ENCODE measurements around the gene GFOD1. TPM values are rescaled to one million over a fixed set of nuclear protein-coding genes. Genes with fewer than 3 reads are reported as not detected.

Gene GFOD1
- total and polyA plus RNA-seq, 8 donors: 1.4 to 2.7 (median 2.1) TPM

- FAIRE-seq (no peak), ATAC-seq (no peak), DNase-seq (no peak)
- H3K4me1 ChIP-seq: no peaks in the 10 kb centered on the region
- intact Hi-C loops (cut with DNase I): no loop called here
- H3K27me3 ChIP-seq: no peaks in the 10 kb centered on the region
- H3K9me3 ChIP-seq: no peaks in the 10 kb centered on the region
- TF ChIP-seq, protein P1, sequence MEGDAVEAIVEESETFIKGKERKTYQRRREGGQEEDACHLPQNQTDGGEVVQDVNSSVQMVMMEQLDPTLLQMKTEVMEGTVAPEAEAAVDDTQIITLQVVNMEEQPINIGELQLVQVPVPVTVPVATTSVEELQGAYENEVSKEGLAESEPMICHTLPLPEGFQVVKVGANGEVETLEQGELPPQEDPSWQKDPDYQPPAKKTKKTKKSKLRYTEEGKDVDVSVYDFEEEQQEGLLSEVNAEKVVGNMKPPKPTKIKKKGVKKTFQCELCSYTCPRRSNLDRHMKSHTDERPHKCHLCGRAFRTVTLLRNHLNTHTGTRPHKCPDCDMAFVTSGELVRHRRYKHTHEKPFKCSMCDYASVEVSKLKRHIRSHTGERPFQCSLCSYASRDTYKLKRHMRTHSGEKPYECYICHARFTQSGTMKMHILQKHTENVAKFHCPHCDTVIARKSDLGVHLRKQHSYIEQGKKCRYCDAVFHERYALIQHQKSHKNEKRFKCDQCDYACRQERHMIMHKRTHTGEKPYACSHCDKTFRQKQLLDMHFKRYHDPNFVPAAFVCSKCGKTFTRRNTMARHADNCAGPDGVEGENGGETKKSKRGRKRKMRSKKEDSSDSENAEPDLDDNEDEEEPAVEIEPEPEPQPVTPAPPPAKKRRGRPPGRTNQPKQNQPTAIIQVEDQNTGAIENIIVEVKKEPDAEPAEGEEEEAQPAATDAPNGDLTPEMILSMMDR (IDR thresholded peaks at IDR 0.05): no peak
- H3K27ac ChIP-seq: no peak overlapping the region
- no peaks in the 10 kb centered on the region for H3K36me3 ChIP-seq
- 89% methylated on average over 3 of the region's 3 CpGs for WGBS, 2 donors
- H3K4me3 ChIP-seq: no peak overlapping the region
Measured at GRCh38 chr6:13474360-13474759, 13.0 kb downstream of the GFOD1 start.

DNA sequence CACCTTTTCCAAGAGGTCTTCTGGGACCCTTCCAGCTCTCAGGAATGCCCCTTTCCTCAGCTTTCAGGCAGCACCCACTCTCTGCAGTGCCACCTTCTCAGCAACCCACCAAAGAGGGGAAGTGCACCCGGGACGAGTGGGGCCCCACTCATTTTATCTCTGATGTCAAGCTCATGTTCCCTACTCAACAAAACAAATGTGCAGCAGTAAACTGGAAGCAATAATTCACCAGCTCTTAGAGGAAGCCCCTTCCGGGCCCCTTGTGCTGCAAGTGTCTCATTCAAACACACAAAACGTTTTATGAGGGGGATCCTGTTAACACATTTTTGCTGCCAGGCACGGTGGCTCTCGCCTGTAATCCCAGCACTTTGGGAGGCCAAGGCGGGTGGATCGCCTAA is 13.6 kb downstream of the GFOD1 start:
- DNase-seq: no peak
- 76 to 78% methylated on average over 8 of the region's 8 CpGs for WGBS, 2 donors

GRCh38 chr6:13472976-13473767 is 14.2 kb downstream of the GFOD1 start:
- H3K4me3 ChIP-seq: no peak overlapping the region
- FAIRE-seq: no peak
- H3K9me3 ChIP-seq: no peaks in the 10 kb centered on the region
- no peaks in the 10 kb centered on the region for H3K36me3 ChIP-seq
- no peak for DNase-seq
- no peaks in the 10 kb centered on the region for H3K27me3 ChIP-seq
- intact Hi-C loops (cut with DNase I): no loop called here
- TF ChIP-seq, protein P1 (IDR thresholded peaks at IDR 0.05): no peak
- WGBS, 2 donors: 91 to 96% methylated on average over 5 of the region's 5 CpGs
- no peak for ATAC-seq
- H3K4me1 ChIP-seq: no peaks in the 10 kb centered on the region
- H3K27ac ChIP-seq: no peak overlapping the region

More for the DNA sequence above, 13.6 kb downstream of the GFOD1 start:
- Histone ChIP-seq H3K4me1 (no peaks in the 10 kb centered on the region), H3K36me3 (no peaks in the 10 kb centered on the region), H3K27ac (no peak overlapping the region), H3K9me3 (no peaks in the 10 kb centered on the region), H3K4me3 (no peak overlapping the region), H3K27me3 (no peaks in the 10 kb centered on the region)
- ATAC-seq (no peak), FAIRE-seq (no peak)
- TF ChIP-seq, protein P1 (IDR thresholded peaks at IDR 0.05): no peak
- intact Hi-C loops (cut with DNase I): no loop called here

- DNase-seq (no peak), ATAC-seq (no peak), FAIRE-seq (no peak)
- Histone ChIP-seq H3K36me3 (no peaks in the 10 kb centered on the region), H3K27me3 (no peaks in the 10 kb centered on the region), H3K9me3 (no peaks in the 10 kb centered on the region), H3K27ac (no peak overlapping the region), H3K4me3 (no peak overlapping the region), H3K4me1 (no peaks in the 10 kb centered on the region)
- 62 to 65% methylated on average over 4 of the region's 4 CpGs for WGBS, 2 donors
- TF ChIP-seq, protein P1 (IDR thresholded peaks at IDR 0.05): no peak
- intact Hi-C loops (cut with DNase I): no loop called here
Measured at GRCh38 chr6:13472099-13472498, 15.3 kb downstream of the GFOD1 start.

DNA sequence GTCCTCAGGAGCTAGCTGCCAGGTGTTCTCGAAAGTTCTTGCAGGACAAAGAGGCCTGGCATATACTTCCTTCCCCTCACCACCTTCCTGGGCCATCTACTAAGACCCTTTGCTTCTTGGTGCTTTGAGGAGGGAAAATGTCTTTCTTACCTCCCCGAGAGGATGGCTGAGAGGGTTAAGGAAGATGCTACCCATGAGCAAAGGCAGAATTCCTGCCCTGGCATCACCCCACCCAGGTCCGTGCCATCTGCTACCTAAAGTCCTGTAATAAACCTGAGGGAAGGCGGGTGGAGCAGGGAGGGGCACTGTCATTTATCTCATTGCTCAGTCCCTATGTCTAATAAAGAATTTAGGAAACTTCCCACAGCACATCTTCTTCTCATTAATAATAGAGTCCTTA is 16.2 kb downstream of the GFOD1 start:
- DNase-seq (no peak), FAIRE-seq (no peak), ATAC-seq (no peak)
- H3K36me3 ChIP-seq: no peaks in the 10 kb centered on the region
- WGBS, 2 donors: 67 to 71% methylated on average over 4 of the region's 4 CpGs
- TF ChIP-seq, protein P1 (IDR thresholded peaks at IDR 0.05): no peak
- intact Hi-C loops (cut with DNase I): no loop called here
- H3K9me3 ChIP-seq: no peaks in the 10 kb centered on the region
- no peak overlapping the region for H3K4me3 ChIP-seq
- no peak overlapping the region for H3K27ac ChIP-seq
- peaks cover 0 to 4% (median 0%) of the 10 kb centered on the region in 3 donors for H3K4me1 ChIP-seq
- no peaks in the 10 kb centered on the region for H3K27me3 ChIP-seq
